ENCODE results near the gene GPD2.
"Not testable (repeated sequence)": the region's sequence is repeated elsewhere in the genome, so short reads cannot be mapped to it uniquely, and the experiment has no call there.

DNA sequence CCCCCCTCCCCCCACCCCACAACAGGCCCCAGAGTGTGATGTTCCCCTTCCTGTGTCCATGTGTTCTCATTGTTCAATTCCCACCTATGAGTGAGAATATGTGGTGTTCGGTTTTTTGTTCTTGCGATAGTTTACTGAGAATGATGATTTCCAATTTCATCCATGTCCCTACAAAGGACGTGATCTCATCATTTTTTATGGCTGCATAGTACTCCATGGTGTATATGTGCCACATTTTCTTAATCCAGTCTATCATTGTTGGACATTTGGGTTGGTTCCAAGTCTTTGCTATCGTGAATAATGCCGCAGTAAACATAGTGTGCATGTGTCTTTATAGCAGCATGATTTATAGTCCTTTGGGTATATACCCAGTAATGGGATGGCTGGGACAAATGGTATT is 92.4 kb downstream of the GPD2 start:
- not testable (repeated sequence) for TF ChIP-seq SUZ12 (IDR thresholded peaks at IDR 0.05; ENCODE audit: extremely low read depth, insufficient read depth, insufficient read length); YY1 (IDR thresholded peaks at IDR 0.05; ENCODE audit: insufficient read depth, insufficient read length)

All from NT2/D1 (cell line).